Temporal lobe (tissue), 2 donors: ENCODE results near the gene UBE2C. TPM values are rescaled to one million over a fixed set of nuclear protein-coding genes. Genes with fewer than 3 reads are reported as not detected.

Experiments
- small RNA-seq: library from RNA; depleted of rRNA; stranded (forward); fragments of <200 nt; gene quantifications from one replicate; pipeline ENCODE3, GENCODE V24; 2014; ENCODE audit warnings: low replicate concordance
- total RNA-seq: library from RNA; depleted of rRNA; stranded (reverse); fragments of >200 nt; gene quantifications from one replicate; pipeline ENCODE4 v1.2.3, GENCODE V29; 2014

UBE2C gene
- total RNA-seq, 1 donor from 2014 or later = 3.2 TPM

Small RNAs within 50 kb of the gene (small RNA-seq; reads per million reads assigned to genes)
- gene RNU6ATAC38P = not detected

Other genes with a start within 250 kb of the UBE2C start
- gene WFDC8, start 233.4 kb upstream of the UBE2C start, total RNA-seq = not detected
- not detected for gene WFDC10A, start 182.9 kb upstream of the UBE2C start, total RNA-seq
- not detected for gene WFDC9, start 181.4 kb upstream of the UBE2C start, total RNA-seq
- gene WFDC11, start 142.4 kb upstream of the UBE2C start, total RNA-seq = not detected
- not detected for gene WFDC13, start 110.6 kb upstream of the UBE2C start, total RNA-seq
- gene WFDC10B, start 107.6 kb upstream of the UBE2C start, total RNA-seq = not detected
- gene SPINT4, start 90.3 kb upstream of the UBE2C start, total RNA-seq = not detected
- gene WFDC3, start 20.8 kb upstream of the UBE2C start, total RNA-seq = 0.49 TPM
- 9.6 TPM for gene DNTTIP1, start 20.7 kb upstream of the UBE2C start, total RNA-seq
- 0.25 TPM for gene TNNC2, start 14.7 kb downstream of the UBE2C start, total RNA-seq
- gene SNX21, start 21.2 kb downstream of the UBE2C start, total RNA-seq = 12.3 TPM
- 23.1 TPM for gene ACOT8, start 44.7 kb downstream of the UBE2C start, total RNA-seq
- 8.6 TPM for gene ZSWIM3, start 45.0 kb downstream of the UBE2C start, total RNA-seq
- gene ZSWIM1, start 68.6 kb downstream of the UBE2C start, total RNA-seq = 3.4 TPM
- 0.25 TPM for gene SPATA25, start 75.0 kb downstream of the UBE2C start, total RNA-seq
- gene NEURL2, start 78.6 kb downstream of the UBE2C start, total RNA-seq = 3.2 TPM
- gene CTSA, start 78.7 kb downstream of the UBE2C start, total RNA-seq = 10.3 TPM
- 18.2 TPM for gene PLTP, start 99.5 kb downstream of the UBE2C start, total RNA-seq
- gene PCIF1, start 122.0 kb downstream of the UBE2C start, total RNA-seq = 14.5 TPM
- 8.1 TPM for gene ZNF335, start 159.6 kb downstream of the UBE2C start, total RNA-seq
- 0.25 TPM for gene MMP9, start 196.3 kb downstream of the UBE2C start, total RNA-seq
- gene SLC12A5, start 216.6 kb downstream of the UBE2C start, total RNA-seq = 17.2 TPM